Thymus (tissue), 11 donors: Measurements from ENCODE around the gene GRM4. TPM values are rescaled to one million over a fixed set of nuclear protein-coding genes. Genes with fewer than 3 reads are reported as not detected.

Experiments
- DNase-seq, 9 donors: peaks; one replicate each; pipeline ENCODE4 v3.0.0-alpha.2; 2013; ENCODE audit warnings: low spot score in 9 of 9, low read depth in 6 of 9, missing footprints in 1 of 9
- H3K27ac ChIP-seq, 2 donors: one replicate each; pipeline ENCODE4 v1.5.1; 2013; ENCODE audit warnings: control low read depth in 1 of 2, low read depth in 1 of 2, low read length in 1 of 2, mild to moderate bottlenecking in 1 of 2, moderate library complexity in 1 of 2
- H3K27me3 ChIP-seq, 2 donors: one replicate each; pipeline ENCODE4 v1.5.1; 2013; ENCODE audit warnings: low read length in 1 of 2; ENCODE audit not compliant: control insufficient read depth in 2 of 2, insufficient read depth in 1 of 2
- H3K36me3 ChIP-seq, 2 donors: one replicate each; pipeline ENCODE4 v1.5.1; 2013; ENCODE audit warnings: low read length in 1 of 2, mild to moderate bottlenecking in 1 of 2, moderate library complexity in 1 of 2; ENCODE audit not compliant: control insufficient read depth in 2 of 2, insufficient read depth in 2 of 2
- H3K4me1 ChIP-seq, 2 donors: one replicate each; pipeline ENCODE4 v1.5.1; 2013; ENCODE audit warnings: low read length in 2 of 2; ENCODE audit not compliant: control insufficient read depth in 2 of 2, insufficient read depth in 2 of 2
- H3K4me3 ChIP-seq, 2 donors: one replicate each; pipeline ENCODE4 v1.5.1; 2013; ENCODE audit warnings: low read length in 2 of 2, control low read depth in 1 of 2, mild to moderate bottlenecking in 1 of 2
- H3K9me3 ChIP-seq, 2 donors: one replicate each; pipeline ENCODE4 v1.5.1; 2013; ENCODE audit warnings: low read length in 1 of 2, mild to moderate bottlenecking in 1 of 2; ENCODE audit not compliant: control insufficient read depth in 2 of 2, insufficient read depth in 1 of 2
- whole genome bisulfite sequencing: extraction: QIAGEN DNeasy Blood & Tissue Kit; methylation state at CpG from one replicate; pipeline ENCODE4 v1.1.7; 2013; 5-methylcytosine and 5-hydroxymethylcytosine counted together
- polyA plus RNA-seq: library from polyadenylated mRNA; stranded (reverse); fragments of 200-250 nt; gene quantifications from one replicate; pipeline ENCODE4 v1.2.3, GENCODE V29; 2013
- total RNA-seq: library from RNA; stranded (reverse); fragments of 120-200 nt; gene quantifications from one replicate; pipeline ENCODE4 v1.2.4, GENCODE V29; 2013
- donor health status: healthy.

The GRM4 gene
- total and polyA plus RNA-seq, 2 donors: 0.14 to 0.27 TPM

DNA sequence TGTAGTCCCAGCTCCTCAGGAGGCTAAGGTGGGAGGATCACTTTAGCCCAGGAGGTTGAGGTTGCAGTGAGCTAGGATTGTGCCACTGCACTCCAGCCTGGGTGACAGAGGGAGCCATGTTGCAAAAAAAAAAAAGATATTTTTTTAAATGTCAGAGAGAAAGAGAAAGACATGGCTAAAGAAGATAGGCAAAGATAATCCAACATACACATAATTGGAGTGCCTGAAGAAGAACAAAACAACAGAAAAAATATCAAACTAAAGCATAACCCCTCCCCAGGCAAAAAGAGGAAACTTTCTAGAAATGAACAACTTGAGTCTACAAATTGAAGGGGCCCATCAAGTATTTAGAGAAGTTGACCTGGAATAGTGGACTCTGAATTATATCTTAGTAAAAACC lies 14.0 kb upstream of the GRM4 start:
- Histone ChIP-seq H3K4me1 (peaks cover 2 to 17% of the 10 kb centered on the region in 2 donors), H3K27me3 (peaks cover 7 to 37% of the 10 kb centered on the region in 2 donors), H3K4me3 (no peak overlapping the region), H3K9me3 (peaks cover 0 to 9% of the 10 kb centered on the region in 2 donors), H3K36me3 (no peaks in the 10 kb centered on the region), H3K27ac (no peak overlapping the region)
- no peak for DNase-seq

DNA sequence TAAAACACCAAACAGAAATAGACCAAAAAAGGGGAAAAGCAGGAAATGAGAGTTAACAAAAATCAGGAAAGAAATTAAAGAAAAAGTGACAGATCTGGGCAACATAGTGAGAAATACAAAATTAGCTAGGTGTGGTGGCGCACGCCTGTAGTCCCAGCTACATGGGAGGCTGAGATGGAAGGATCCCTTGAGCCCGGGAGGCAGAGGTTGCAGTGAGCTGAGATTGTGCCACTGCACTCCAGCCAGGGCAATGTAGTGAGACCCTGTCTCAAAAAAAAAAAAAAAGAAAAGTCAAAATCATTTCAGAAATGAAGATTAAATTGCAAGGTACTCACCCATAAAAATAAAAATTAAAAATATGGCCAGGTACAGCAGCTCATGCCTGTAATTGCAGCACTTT lies 13.0 kb upstream of the GRM4 start:
- DNase-seq: no peak
- no peak overlapping the region for H3K27ac ChIP-seq
- H3K9me3 ChIP-seq: peaks cover 0 to 9% of the 10 kb centered on the region in 2 donors
- H3K36me3 ChIP-seq: no peaks in the 10 kb centered on the region
- no peak overlapping the region for H3K4me3 ChIP-seq
- WGBS: 98% methylated on average over 3 of the region's 3 CpGs
- peaks cover 9 to 23% of the 10 kb centered on the region in 2 donors for H3K4me1 ChIP-seq
- peaks cover 14 to 46% of the 10 kb centered on the region in 2 donors for H3K27me3 ChIP-seq

DNA sequence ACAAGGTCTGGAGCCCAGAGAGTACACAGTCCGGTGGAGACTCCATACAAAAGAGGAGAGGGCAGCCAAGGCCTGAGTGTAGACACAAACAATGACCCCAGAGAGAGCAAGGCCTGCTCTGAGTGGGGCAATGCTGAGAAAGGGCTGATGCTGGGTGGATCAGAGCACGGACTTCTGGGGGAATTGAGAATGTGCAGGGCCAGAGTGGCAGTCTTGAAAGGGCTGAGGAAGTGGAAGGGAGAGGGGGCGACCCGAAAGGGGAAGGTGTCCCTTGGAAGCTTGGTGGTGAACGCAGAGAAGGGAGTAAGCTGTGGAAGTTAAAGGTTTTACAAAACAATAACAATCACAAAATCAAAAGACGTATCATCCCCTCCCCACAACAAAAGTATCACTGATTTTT lies 12.0 kb upstream of the GRM4 start:
- H3K4me1 ChIP-seq: peaks cover 9 to 23% of the 10 kb centered on the region in 2 donors
- peaks cover 0 to 9% of the 10 kb centered on the region in 2 donors for H3K9me3 ChIP-seq
- H3K27me3 ChIP-seq: peaks cover 20 to 56% of the 10 kb centered on the region in 2 donors
- 60% methylated on average over 6 of the region's 6 CpGs for WGBS
- no peaks in the 10 kb centered on the region for H3K36me3 ChIP-seq
- H3K4me3 ChIP-seq: no peak overlapping the region
- H3K27ac ChIP-seq: peak overlapping the region in 1 of 2 donors; percentile 24
- DNase-seq: no peak

DNA sequence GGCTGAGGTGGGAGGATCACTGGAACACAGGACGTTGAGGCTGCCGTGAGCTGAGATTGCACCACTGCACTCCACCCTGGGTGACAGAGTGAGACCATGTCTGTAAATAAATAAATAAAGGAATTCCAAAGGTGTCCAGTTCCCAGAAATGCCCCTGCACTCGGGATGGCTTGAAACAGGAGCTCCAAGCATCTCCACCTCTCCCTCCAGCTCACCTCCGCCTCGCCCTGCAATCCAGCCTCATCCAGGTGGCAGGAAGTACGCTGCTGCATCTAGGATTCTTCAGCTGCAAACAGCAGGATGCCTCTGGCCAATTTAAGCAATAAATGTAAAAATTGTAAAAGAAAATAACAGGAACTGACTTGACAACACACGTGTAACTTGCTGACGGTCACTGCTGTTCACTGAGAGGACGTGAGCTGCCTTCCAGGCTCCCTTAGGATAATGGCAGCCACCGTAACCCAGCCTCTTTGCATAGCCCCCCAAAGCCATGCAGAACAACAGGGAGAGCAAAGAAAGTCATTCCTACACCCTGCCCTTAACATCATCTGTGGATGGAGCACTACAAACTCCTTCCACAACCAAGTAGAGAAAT lies 11.4 kb upstream of the GRM4 start:
- DNase-seq: no peak
- Histone ChIP-seq H3K27me3 (peaks cover 25 to 62% of the 10 kb centered on the region in 2 donors), H3K9me3 (peaks cover 0 to 9% of the 10 kb centered on the region in 2 donors), H3K4me1 (peaks cover 9 to 23% of the 10 kb centered on the region in 2 donors), H3K36me3 (no peaks in the 10 kb centered on the region), H3K27ac (peak overlapping the region; percentile 18 to 24), H3K4me3 (no peak overlapping the region)
- 77% methylated on average over 10 of the region's 10 CpGs for WGBS

DNA sequence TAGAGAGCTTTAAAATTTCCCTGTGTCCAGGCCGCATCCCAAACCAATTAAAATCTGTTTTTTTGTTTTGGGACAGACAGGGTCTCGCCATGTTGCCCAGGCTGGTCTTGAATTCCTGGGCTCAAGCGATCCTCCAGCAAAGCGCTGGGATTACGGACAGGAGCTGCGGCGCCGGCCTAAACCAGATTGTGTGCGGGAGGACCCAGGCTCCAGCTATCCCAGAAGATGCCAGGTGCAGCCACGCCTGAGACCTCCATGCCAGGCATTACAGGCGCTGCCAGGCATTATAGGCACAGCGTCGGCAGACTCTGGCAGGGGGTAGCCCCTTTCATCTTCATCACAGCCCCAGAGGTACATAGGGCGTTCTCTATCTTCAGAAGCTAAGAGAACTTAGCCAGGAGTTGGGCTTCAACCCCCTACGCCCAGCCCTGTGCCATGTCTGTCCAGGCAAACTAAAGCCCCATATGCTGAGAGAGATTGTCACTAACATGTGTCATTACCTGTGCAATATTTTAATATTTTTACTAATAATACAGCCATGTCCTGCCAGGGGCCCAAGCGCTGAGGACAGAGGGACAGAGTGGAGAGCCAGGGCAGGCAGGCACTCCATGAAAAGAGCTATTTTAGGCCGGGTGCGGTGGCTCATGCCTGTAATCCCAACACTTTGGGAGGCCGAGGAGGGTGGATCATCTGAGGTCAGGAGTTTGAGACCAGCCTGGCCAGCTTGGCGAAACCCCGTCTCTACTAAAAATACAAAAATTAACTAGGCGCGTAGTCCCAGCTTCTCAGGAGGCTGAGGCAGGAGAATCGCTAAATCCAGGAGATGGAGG lies 9.8 kb upstream of the GRM4 start:
- Histone ChIP-seq H3K36me3 (no peaks in the 10 kb centered on the region), H3K4me1 (peaks cover 9 to 23% of the 10 kb centered on the region in 2 donors), H3K27me3 (peaks cover 35 to 73% of the 10 kb centered on the region in 2 donors), H3K27ac (no peak overlapping the region), H3K9me3 (peaks cover 0 to 9% of the 10 kb centered on the region in 2 donors), H3K4me3 (no peak overlapping the region)
- 91% methylated on average over 24 of the region's 24 CpGs for WGBS
- no peak for DNase-seq

DNA sequence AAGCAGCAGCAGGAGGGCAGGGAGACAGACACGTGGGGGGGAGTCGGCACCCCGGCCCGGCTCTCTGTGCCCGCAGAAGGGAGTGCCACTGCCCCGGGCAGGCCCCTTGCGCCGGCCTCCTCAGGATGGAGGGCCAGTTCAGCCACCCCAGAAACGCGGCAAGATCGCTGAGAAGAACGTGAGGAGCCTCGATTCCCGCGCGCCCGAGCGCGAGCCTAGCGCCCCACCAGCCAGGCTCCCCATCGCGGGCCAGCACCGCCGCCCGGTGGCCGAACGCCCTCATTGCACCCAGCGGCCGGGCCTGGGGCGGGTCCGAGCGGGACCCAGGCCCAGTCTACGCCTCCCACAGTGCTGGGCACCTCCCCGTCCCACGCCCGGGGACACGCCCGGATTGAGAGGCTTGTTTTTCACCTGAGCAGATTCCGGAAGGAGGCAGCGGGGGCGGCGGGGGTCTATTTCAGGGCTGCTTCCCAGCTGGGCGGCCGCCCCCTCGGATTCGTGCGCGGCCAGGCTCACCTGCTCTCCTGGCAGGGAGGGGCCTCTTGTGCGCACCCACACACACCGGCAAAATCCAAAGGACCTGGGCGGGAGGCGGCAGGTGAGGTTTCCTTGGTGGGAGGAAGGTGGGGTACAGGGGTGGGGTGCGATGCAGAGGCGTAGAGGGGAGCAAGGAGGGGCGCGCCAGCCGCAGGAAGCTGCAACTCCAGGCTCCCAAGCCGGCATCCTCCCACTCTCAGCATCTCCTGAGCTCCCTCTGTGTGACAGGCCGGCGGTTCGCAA lies 9.0 kb upstream of the GRM4 start:
- Histone ChIP-seq H3K27ac (no peak overlapping the region), H3K4me3 (peak overlapping the region in 1 of 2 donors; percentile 9), H3K27me3 (peaks cover 35 to 81% of the 10 kb centered on the region in 2 donors), H3K9me3 (peaks cover 0 to 9% of the 10 kb centered on the region in 2 donors), H3K36me3 (no peaks in the 10 kb centered on the region), H3K4me1 (peaks cover 9 to 23% of the 10 kb centered on the region in 2 donors)
- WGBS: 9% methylated on average over 61 of the region's 61 CpGs
- DNase-seq: peak in 5 of 9 donors; percentile 21 to 59 (median 49)

DNA sequence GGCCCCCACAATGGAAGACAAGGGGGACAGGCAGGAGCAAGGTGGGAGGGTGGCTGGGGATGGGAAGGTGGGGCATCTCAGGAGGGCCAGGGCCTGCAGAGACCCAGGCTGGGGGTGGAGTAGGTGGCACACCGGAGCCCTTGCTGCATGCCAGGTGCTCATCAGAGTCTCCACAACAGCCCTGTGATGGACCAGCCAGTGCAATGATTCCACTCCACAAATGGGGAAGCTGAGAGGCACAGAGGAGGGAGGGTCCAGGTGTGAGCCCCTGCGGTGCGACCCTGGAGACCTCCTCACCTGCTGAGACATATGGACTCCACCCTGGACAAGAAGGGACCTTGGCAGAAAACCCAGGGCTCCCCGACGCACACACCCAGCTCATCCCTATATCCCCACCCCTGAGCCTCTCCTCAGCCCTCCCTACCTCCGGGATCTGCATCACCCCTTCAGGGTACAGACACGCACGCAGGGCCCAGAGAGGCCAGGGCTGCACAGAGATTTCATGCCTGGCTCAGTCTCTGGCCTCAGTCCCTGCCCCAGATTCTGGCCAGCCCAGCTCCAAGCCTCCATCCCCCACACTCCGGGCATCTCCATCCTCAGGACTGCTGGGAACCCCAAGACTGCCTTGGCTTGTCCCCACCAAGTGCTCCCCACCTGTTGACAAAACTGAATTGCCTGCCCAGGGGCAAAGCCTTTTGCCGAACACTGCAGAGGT lies 7.1 kb upstream of the GRM4 start:
- Histone ChIP-seq H3K4me3 (no peak overlapping the region), H3K4me1 (peaks cover 9 to 23% of the 10 kb centered on the region in 2 donors), H3K36me3 (no peaks in the 10 kb centered on the region), H3K27me3 (peaks cover 41 to 96% of the 10 kb centered on the region in 2 donors), H3K9me3 (no peaks in the 10 kb centered on the region), H3K27ac (no peak overlapping the region)
- 90% methylated on average over 10 of the region's 10 CpGs for WGBS
- DNase-seq: no peak

DNA sequence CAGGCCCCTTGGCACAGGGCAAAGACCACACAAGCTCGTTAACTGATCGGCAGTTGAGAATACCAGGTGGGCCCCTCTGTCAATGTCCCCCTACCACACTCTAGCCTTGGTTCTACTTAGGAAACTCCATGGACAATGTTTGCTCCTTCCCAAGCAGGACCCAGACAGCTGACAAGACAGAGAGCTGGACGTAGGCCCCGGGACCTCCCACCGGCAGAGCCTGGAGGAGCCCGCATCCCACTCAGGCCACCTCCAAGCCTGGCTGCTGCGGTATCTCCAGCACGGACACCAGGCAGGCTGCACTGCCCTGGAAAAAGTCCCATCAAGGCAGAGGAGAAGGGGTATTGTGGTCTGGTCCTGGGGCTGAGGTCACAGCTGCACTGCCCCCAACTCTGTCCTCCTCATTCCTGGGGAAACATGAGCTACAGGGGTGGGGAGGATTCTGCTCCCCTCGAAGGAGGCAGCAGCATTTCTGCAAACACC lies 6.2 kb upstream of the GRM4 start:
- no peaks in the 10 kb centered on the region for H3K9me3 ChIP-seq
- H3K4me1 ChIP-seq: peaks cover 9 to 17% of the 10 kb centered on the region in 2 donors
- peaks cover 41 to 94% of the 10 kb centered on the region in 2 donors for H3K27me3 ChIP-seq
- no peak for DNase-seq
- WGBS: 59% methylated on average over 9 of the region's 9 CpGs
- H3K27ac ChIP-seq: no peak overlapping the region
- H3K36me3 ChIP-seq: no peaks in the 10 kb centered on the region
- no peak overlapping the region for H3K4me3 ChIP-seq
